Smooth muscle cell (in vitro differentiated cells): Measurements from ENCODE around the gene ESF1. TPM values are rescaled to one million over a fixed set of nuclear protein-coding genes. Genes with fewer than 3 reads are reported as not detected.
A peak's percentile ranks its signal among the peaks of the same experiment; 100 is the strongest.

Experiments used
- DNase-seq: peaks from one replicate; lab custom pipeline; 2025; ENCODE audit not compliant: unreplicated experiment; lab: John Stamatoyannopoulos, UW
- H2AFZ ChIP-seq: fragments of 200-600 bp; sonication (generic); 2 replicates; pipeline ENCODE4 v1.6.0; 2016; ENCODE audit warnings: antibody characterized with exemption, low read depth, mild to moderate bottlenecking
- H3F3A ChIP-seq: fragments of 200-600 bp; sonication (generic); 2 replicates; pipeline ENCODE4 v1.6.0; 2017; ENCODE audit warnings: antibody characterized with exemption, low read depth
- H3K27ac ChIP-seq: fragments of 200-600 bp; sonication (generic); 2 replicates; pipeline ENCODE4 v1.5.1; 2016; ENCODE audit warnings: low read depth, mild to moderate bottlenecking
- H3K27me3 ChIP-seq: fragments of 200-600 bp; sonication (generic); 2 replicates; pipeline ENCODE4 v1.6.1; 2016; ENCODE audit warnings: low read depth, mild to moderate bottlenecking
- H3K36me3 ChIP-seq: fragments of 200-600 bp; sonication (generic); 2 replicates; pipeline ENCODE4 v1.5.1; 2016; ENCODE audit warnings: low read depth
- H3K4me1 ChIP-seq: fragments of 200-600 bp; sonication (generic); 2 replicates; pipeline ENCODE4 v1.5.1; 2016; ENCODE audit warnings: low read depth
- H3K4me2 ChIP-seq: fragments of 200-600 bp; sonication (generic); 2 replicates; pipeline ENCODE4 v1.6.0; 2016; ENCODE audit warnings: mild to moderate bottlenecking
- H3K4me3 ChIP-seq: fragments of 200-600 bp; sonication (generic); 2 replicates; pipeline ENCODE4 v1.5.1; 2016; ENCODE audit warnings: mild to moderate bottlenecking
- H3K79me2 ChIP-seq: fragments of 200-600 bp; sonication (generic); 2 replicates; pipeline ENCODE4 v1.6.0; 2016; ENCODE audit warnings: low read depth, mild to moderate bottlenecking
- H3K9ac ChIP-seq: fragments of 200-600 bp; sonication (generic); 2 replicates; pipeline ENCODE4 v1.6.0; 2016; ENCODE audit warnings: low read depth
- H3K9me3 ChIP-seq: fragments of 200-600 bp; sonication (generic); replicated peaks from 2 replicates; pipeline ENCODE4 v1.5.1; 2016; ENCODE audit warnings: low read depth
- H4K20me1 ChIP-seq: fragments of 200-600 bp; sonication (generic); 2 replicates; pipeline ENCODE4 v1.6.0; 2016; ENCODE audit warnings: low read depth
- CTCF ChIP-seq: fragments of 200-600 bp; sonication (generic); IDR thresholded peaks from 2 replicates; pipeline ENCODE4 v1.5.1; 2017; ENCODE audit warnings: borderline replicate concordance, mild to moderate bottlenecking, antibody characterized with exemption; ENCODE audit not compliant: insufficient read depth, poor library complexity, severe bottlenecking
- WGBS: methylation state at CpG from one replicate; pipeline ENCODE4 v1.1.7; 2016; ENCODE audit warnings: low lambda C conversion rate; 5-methylcytosine and 5-hydroxymethylcytosine counted together
- polyA plus RNA-seq: library from polyadenylated mRNA; unstranded; fragments of >200 nt; fragmentation: Nextera tagmentation; extraction: Ambion mirVana; gene quantifications from 2 replicates; pipeline ENCODE4 v1.2.1, GENCODE V29; 2016
- total RNA-seq: library from RNA; depleted of rRNA; stranded (reverse); fragments of >200 nt; gene quantifications from 2 replicates; pipeline ENCODE4 v1.2.3, GENCODE V29; 2014

The ESF1 gene
- total and polyA plus RNA-seq, 2 experiments from 2014 or later = 5.6 to 9.3 TPM

- no peaks in the 10 kb centered on the region for H3K27me3 ChIP-seq
- H3F3A ChIP-seq = no peaks in the 10 kb centered on the region
- no peak for DNase-seq
- H2AFZ ChIP-seq = no peak overlapping the region
- H3K4me2 ChIP-seq = no peak overlapping the region
- no peaks in the 10 kb centered on the region for H3K4me1 ChIP-seq
- no peak overlapping the region for H3K4me3 ChIP-seq
- no peak for TF ChIP-seq CTCF
- 95% methylated on average over 1 of the region's 1 CpG for WGBS
- H4K20me1 ChIP-seq = no peaks in the 10 kb centered on the region
- H3K36me3 ChIP-seq = peaks cover 17% of the 10 kb centered on the region
- no peaks in the 10 kb centered on the region for H3K9me3 ChIP-seq
- H3K79me2 ChIP-seq = no peaks in the 10 kb centered on the region
- H3K27ac ChIP-seq = no peak overlapping the region
- no peak overlapping the region for H3K9ac ChIP-seq
These were observed 25.8 kb downstream of the ESF1 start for GRCh38 chr20:13758884-13759283.

GRCh38 chr20:13756551-13756950 lies 28.2 kb downstream of the ESF1 start:
- Histone ChIP-seq H4K20me1 (no peaks in the 10 kb centered on the region), H3K27ac (peak overlapping the region; percentile 53), H3K27me3 (no peaks in the 10 kb centered on the region), H3K36me3 (peaks cover 13% of the 10 kb centered on the region), H3K79me2 (no peaks in the 10 kb centered on the region), H3K4me1 (no peaks in the 10 kb centered on the region), H3K4me3 (no peak overlapping the region), H2AFZ (no peak overlapping the region), H3F3A (no peaks in the 10 kb centered on the region), H3K4me2 (no peak overlapping the region), H3K9me3 (no peaks in the 10 kb centered on the region), H3K9ac (no peak overlapping the region)
- WGBS = 81% methylated on average over 1 of the region's 1 CpG
- no peak for DNase-seq
- no peak for TF ChIP-seq CTCF

GRCh38 chr20:13755809-13756208 lies 28.9 kb downstream of the ESF1 start:
- no peak overlapping the region for H3K9ac ChIP-seq
- H3K27me3 ChIP-seq = no peaks in the 10 kb centered on the region
- no peak overlapping the region for H3K4me3 ChIP-seq
- no peaks in the 10 kb centered on the region for H3F3A ChIP-seq
- no peak overlapping the region for H2AFZ ChIP-seq
- TF ChIP-seq CTCF = no peak
- H4K20me1 ChIP-seq = no peaks in the 10 kb centered on the region
- H3K79me2 ChIP-seq = no peaks in the 10 kb centered on the region
- WGBS = 98% methylated on average over 5 of the region's 5 CpGs
- H3K36me3 ChIP-seq = peaks cover 13% of the 10 kb centered on the region
- no peak overlapping the region for H3K27ac ChIP-seq
- H3K9me3 ChIP-seq = no peaks in the 10 kb centered on the region
- H3K4me1 ChIP-seq = no peaks in the 10 kb centered on the region
- no peak for DNase-seq
- H3K4me2 ChIP-seq = no peak overlapping the region

GRCh38 chr20:13753436-13754036 lies 31.2 kb downstream of the ESF1 start:
- WGBS = 95% methylated on average over 2 of the region's 2 CpGs

More at GRCh38 chr20:13753436-13754036, 31.2 kb downstream of the ESF1 start:
- Histone ChIP-seq H3F3A (no peaks in the 10 kb centered on the region), H3K9me3 (no peaks in the 10 kb centered on the region), H4K20me1 (no peaks in the 10 kb centered on the region), H3K36me3 (peaks cover 1% of the 10 kb centered on the region), H3K79me2 (no peaks in the 10 kb centered on the region), H2AFZ (no peak overlapping the region), H3K4me3 (no peak overlapping the region), H3K4me2 (no peak overlapping the region), H3K27me3 (no peaks in the 10 kb centered on the region), H3K4me1 (no peaks in the 10 kb centered on the region), H3K27ac (no peak overlapping the region), H3K9ac (no peak overlapping the region)
- DNase-seq = no peak
- TF ChIP-seq CTCF = no peak
